ENCODE results near the gene UBAC2.

UBAC2 gene

GRCh38 chr13:99273128-99273527 is 72.5 kb downstream of the UBAC2 start:
- DNase-seq, result peak; percentile 76

DNA sequence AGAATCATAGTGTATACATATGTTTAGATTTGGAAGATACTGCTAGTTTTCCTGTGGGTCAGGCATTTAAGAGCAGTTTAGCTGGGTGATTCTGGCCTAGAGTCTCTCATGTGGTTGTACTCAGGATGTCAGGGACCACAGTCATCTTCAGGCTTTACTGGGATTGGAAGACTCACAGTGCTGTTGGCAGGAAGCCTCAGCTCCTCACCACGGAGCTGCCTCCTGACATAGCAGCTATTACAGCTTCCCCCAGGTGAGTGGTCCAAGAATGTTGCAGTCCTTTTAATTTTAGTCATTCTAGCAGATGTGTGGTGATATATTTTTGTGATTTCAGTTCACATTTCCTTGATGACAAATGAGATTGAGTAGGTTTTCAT is 74.4 kb downstream of the UBAC2 start:
- peak; percentile 68 for DNase-seq

DNA sequence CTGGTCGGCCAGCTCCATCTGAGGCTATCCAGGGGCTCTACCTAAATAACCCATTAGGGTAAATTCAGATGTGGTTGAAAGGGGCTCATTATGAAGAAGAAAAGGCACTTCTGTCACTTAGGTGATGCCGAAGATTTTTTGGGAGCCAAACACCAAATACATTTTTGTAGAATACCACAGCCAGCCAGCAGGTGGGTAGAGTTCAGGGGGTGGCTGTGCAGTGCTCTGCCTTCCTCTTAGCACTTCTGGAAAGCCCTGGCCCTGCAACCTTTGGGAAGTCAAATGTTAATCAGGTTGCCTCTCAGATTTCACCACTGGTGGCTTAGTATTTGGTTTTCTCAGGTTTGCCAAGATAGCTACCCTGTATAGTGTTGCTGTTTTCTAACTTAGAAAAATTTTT is 76.1 kb downstream of the UBAC2 start:
- DNase-seq, result no peak

DNA sequence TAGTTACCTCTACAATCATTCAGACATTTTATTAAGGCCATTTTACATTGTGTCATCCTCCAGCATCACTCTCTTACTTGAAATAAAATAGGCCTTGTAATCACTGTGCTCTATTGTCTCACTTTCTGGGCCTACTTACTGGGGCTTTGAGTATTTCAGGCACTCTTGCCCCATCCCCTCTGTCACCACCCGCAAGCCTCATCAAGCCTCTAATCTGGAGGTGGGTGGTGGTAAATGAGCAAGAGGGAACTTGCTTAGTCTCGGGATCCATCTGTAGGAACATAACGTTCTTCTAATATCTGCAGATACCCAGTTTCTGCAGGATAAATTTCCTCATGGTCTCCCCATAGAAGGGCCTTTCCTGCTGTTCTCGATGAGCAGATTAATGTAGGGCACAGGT is 77.0 kb downstream of the UBAC2 start:
- DNase-seq, result no peak

GRCh38 chr13:99278200-99278599 is 77.5 kb downstream of the UBAC2 start:
- no peak for DNase-seq

DNA sequence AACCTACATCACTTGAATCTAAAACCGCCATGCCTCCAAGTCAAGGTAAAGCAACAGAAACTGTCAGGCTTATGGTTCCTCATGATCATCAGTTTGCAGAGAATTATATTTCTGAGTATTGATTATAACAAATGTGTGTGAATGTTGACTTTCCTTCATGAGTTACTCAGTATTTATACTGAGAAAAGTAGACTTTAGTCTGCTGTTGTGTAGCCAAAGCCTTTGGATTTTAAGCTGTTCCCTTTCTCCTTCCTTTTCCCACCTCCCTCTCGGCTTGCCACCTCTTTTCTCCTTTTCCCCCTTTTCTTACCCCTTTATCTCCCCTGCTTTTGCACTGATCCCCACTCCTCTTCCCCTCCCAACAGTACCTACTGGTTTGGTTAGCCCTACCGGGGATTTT is 78.2 kb downstream of the UBAC2 start:
- no peak for DNase-seq

DNA sequence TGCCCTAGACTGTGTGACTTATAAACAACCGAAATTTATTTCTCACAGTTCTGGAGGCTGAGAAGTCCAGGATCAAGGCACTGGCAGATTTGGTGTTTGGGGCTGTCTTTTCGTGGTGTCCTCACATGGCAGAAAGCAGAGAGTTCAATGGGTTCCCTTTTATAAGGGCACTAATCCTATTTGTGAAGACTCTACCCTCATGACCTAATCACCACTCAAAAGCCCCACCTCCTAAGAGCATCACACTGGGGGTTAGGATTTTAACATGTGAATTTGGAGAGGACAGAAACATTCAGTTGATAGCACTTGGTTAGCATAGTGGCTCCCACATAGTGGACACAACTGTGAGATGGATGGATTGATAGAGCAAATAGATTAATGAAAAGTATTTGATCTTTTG is 79.0 kb downstream of the UBAC2 start:
- no peak for DNase-seq

- DNase-seq, result no peak
Measured at GRCh38 chr13:99280166-99280565, 79.5 kb downstream of the UBAC2 start.

DNA sequence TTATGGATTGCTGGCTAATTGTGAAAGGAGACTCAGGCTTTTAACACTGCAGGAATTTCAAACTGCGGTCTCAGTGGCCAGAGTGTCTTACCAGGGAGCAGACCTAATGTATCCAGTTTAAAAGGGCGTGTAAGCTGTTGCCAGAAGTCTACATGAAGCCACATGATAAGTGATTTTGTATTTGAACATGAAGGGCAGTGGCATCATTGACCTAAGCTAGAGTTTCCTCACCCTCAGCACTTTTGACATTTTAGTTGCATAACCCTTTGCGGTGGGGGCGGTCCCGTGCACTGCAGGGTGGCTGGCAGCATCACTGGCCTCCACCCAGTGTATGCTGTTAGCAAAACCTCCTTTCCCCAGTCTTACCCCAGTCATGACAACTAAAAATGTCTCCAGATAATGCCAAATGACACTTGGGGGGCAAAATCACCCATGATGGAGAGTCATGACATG is 81.2 kb downstream of the UBAC2 start:
- peak; percentile 83 for DNase-seq

GRCh38 chr13:99282264-99283231 is 81.9 kb downstream of the UBAC2 start:
- DNase-seq, result peak; percentile 74

DNA sequence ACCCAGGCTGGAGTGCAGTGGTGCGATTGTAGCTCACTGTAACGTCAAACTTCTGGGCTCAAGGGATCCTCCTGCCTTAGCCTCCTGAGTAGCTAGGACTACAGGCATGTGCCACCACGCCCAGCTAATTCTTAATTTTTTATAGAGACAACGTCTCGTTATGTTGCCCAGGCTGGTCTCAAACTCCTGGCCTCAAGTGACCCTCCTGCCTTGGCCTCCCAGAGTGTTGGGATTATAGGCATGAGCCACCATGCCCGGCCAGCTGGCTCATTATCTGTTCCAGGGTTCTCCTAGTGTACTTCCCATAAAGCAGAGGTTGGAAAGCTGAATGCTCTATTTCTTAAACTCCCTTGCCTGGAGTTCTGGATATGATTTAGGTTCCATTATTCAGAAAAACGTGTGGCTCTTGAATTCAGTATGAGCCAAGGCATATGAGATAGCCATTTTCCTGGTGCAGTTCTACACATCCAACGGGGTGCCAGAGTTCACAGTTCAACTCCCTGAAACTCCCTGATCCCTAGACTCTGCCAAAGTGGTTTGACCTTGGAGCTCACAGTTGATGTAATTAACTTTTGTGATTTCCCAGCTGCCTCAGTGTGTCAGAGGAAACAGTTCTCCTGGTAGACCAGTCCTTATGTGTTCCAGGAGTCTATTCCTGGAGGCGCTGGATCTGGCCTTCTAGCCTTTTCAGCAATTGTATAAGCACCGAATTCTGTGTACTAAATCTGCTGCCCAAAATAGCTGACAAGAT is 85.0 kb downstream of the UBAC2 start:
- no peak for DNase-seq

DNA sequence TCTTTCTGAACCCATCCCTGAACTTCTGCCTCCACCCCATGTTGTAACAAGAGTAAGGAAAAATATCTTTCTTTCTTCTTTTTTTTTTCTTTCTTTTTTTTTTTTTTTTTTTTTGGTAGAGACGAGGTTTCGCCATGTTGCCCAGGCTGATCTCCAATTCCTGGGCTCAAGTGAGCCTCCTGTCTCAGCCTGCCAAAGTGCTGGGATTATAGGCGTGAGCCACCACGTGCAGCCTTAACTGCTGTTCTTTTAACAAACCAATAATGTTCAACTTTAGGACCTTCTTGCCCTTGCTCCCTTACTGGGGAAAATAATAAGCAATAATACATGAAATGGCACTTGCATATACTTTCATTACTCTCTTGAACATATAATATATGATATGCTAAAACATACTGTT is 86.9 kb downstream of the UBAC2 start:
- DNase-seq, result no peak

GRCh38 chr13:99288089-99288488 is 87.4 kb downstream of the UBAC2 start:
- no peak for DNase-seq

DNA sequence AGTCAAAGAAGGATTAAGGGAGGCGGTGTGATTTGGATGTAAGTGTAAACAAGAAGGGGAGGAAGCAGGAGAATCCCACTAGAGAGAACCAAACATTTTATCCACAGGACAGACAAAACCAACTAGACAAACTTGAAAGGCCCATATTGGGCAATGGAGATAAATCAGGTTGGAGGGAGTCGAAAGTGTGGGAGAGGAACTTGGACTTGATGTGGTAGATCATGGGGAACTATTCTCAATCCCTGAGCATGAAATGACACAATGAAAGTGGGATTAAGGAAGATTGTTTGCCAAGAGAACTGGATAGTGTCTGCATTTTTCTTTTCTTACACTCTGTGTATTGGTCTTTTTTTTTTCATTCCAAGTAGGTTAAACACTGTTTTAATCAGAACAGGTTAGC is 88.6 kb downstream of the UBAC2 start:
- DNase-seq, result no peak

DNA sequence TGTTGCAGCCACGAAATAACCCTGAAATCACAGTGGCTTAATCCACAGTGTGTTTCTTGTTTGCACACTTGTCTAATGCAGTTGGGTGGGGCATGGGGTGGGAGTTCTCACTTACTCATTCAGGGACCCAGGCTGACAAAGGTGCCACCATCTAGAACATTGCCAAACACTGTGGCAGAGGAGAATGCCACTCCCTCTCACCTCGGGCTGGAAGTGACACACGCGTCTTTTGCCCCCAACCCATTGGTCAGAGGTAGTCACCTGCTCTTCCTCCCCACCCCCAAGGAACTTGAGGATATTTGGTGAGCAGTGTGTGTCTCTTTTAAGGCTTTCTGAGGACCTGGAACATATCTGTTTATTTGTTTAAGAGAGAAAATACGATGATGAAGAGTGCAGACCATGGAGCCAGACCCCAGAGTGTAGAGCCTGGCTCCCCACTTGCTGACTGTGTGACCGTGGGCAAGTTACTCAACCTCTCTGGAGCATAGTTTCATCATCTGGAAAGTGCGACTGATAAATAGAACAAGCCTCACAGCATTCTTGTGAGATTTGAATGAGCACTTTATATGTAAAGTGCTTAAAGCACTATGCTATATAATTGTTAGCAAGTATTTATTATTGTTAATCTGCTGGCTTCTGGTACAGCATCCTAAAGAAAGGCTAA is 89.2 kb downstream of the UBAC2 start:
- DNase-seq, result peak; percentile 77

GRCh38 chr13:99290894-99291293 is 90.2 kb downstream of the UBAC2 start:
- peak; percentile 60 for DNase-seq

GRCh38 chr13:99293178-99293577 is 92.5 kb downstream of the UBAC2 start:
- DNase-seq, result no peak

GRCh38 chr13:99294198-99294597 is 93.5 kb downstream of the UBAC2 start:
- no peak for DNase-seq

- DNase-seq, result no peak
Measured at GRCh38 chr13:99294958-99295357, 94.3 kb downstream of the UBAC2 start.

DNA sequence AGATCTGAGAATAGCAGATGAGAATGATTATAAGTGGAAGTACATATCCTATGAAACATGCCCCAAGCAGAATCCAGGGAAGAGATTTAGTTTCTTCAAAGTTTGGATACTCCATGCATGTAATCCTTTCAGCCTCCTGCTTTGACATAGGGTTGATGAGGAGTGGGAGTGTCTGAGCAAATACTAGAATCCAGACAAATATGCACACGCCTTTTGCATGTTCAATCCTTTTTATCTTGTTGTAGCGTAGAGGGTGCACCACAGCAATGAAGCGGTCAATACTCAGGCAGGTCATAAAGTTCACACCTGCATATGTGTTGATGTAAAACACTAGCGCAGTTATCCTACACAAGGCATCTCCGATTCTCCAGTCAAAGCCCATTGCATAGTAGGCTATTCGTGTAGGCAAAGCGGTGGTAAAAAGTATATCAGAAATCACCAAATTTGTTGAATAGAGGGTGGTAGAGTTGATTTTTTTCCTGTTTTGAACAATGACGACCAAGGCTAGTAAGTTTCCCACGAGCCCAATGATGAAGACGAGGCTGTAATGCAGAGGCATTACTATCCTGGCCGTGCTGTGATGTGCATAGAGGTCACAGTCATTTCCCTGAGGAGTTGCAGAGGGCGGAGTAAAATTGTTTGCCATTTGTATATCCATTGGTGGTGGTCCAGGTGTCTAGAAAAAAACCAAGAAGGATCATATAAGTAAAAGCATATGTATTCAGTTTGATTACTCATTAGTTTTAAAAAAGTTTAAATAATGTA is 95.0 kb downstream of the UBAC2 start:
- no peak for DNase-seq

DNA sequence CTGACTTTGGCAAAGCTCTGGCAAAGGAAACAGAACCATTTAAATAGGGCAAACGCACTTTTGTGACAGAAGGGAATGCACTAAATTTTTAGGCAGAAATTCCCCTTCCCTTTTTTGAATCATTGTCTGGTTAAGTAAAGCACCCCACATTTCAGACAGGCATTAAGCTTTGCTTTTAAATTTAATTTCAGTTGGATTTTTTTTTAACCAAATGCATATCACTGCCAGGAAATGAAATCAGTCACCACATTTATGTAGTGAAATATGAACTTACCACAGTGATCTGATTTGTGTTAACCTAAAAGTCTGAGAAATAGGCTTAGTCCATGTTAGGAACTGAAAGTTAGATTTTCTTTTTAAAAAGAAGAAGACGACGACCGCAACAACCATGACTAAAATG is 95.7 kb downstream of the UBAC2 start:
- peak; percentile 66 for DNase-seq

DNA sequence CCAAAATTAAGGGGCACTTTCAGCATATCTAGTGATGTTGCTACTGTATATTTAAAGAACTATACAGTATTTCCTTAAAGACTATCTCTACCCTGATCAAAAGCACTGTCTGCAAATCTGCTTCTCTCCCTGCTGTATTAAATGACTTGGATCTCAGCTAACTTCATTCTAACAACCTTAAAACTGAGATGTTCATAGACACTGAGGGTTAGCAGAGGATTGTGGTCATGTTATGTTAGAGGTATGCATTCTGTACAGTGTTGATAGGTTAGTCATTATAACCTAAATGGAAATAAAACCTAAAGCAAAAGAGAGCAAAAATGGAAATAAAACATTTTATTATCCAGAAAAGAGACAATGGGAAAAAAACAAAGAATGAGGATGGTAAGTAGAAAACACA is 96.7 kb downstream of the UBAC2 start:
- DNase-seq, result no peak

DNA sequence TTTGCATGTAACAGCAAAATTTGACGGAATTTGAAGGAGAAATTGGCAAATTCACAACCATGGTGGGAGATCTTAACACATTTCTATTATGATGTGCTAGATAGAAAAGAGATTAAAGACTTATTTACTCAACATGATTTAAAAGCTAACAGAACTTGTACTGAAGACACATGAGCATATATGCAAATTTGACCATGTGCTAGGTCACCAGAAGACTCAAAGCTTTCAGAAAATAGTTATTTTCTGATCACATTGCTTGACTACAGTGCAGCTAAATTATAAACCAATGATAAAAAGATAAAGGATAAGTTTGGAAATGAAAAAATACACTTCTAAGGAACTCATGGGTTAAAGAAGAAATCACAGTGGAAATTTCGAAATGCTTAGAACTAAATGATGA is 97.4 kb downstream of the UBAC2 start:
- DNase-seq, result no peak

Measured in CD4-positive, alpha-beta T cell treated with Interleukin-17A for 1 hour (primary cell).